H9 (cell line): ENCODE data around the gene SORCS2. TPM values are rescaled to one million over a fixed set of nuclear protein-coding genes. Genes with fewer than 3 reads are reported as not detected.

ENCODE experiments used
- DNase-seq: peaks from one replicate; pipeline ENCODE4 v3.0.0-alpha.2; 2017
- H2AFZ ChIP-seq: one replicate; pipeline ENCODE4 v1.6.1; 2013; ENCODE audit warnings: mild to moderate bottlenecking, low read length, control low read depth, moderate library complexity
- H2AK5ac ChIP-seq: 2 replicates; pipeline ENCODE4 v1.6.1; 2013; ENCODE audit warnings: low read length, control low read depth, mixed read lengths; ENCODE audit not compliant: insufficient read length
- H2BK120ac ChIP-seq: one replicate; pipeline ENCODE4 v1.6.1; 2013; ENCODE audit warnings: low read depth, mild to moderate bottlenecking, low read length, control low read depth, inconsistent platforms; ENCODE audit not compliant: poor library complexity, severe bottlenecking
- H2BK12ac ChIP-seq: 2 replicates; pipeline ENCODE4 v1.6.1; 2013; ENCODE audit warnings: low read length, control low read depth, mixed read lengths, low read depth; ENCODE audit not compliant: insufficient read length
- H2BK15ac ChIP-seq: 2 replicates; pipeline ENCODE4 v1.6.1; 2013; ENCODE audit warnings: low read depth, low read length, control low read depth
- H2BK20ac ChIP-seq: one replicate; pipeline ENCODE4 v1.6.1; 2013; ENCODE audit warnings: low read depth, mild to moderate bottlenecking, low read length, control low read depth, inconsistent platforms; ENCODE audit not compliant: poor library complexity, severe bottlenecking
- H2BK5ac ChIP-seq: 2 replicates; pipeline ENCODE4 v1.6.1; 2013; ENCODE audit warnings: low read length, control low read depth, mixed read lengths; ENCODE audit not compliant: insufficient read length
- H3K14ac ChIP-seq: 2 replicates; pipeline ENCODE4 v1.6.1; 2013; ENCODE audit warnings: low read length, control low read depth; ENCODE audit not compliant: insufficient read depth
- H3K18ac ChIP-seq: 2 replicates; pipeline ENCODE4 v1.6.1; 2013; ENCODE audit warnings: low read depth, mild to moderate bottlenecking, mixed read lengths, low read length, control low read depth; ENCODE audit not compliant: insufficient read length
- H3K23ac ChIP-seq: 2 replicates; pipeline ENCODE4 v1.6.1; 2013; ENCODE audit warnings: low read length, control low read depth, mixed read lengths, low read depth; ENCODE audit not compliant: insufficient read length
- H3K23me2 ChIP-seq: 2 replicates; pipeline ENCODE4 v1.6.1; 2013; ENCODE audit warnings: low read depth, mild to moderate bottlenecking, mixed read lengths, low read length, control low read depth; ENCODE audit not compliant: insufficient read length, poor library complexity, severe bottlenecking
- H3K27ac ChIP-seq: 2 replicates; pipeline ENCODE4 v1.5.1; 2013; ENCODE audit warnings: low read length, control low read depth, mixed read lengths, low read depth; ENCODE audit not compliant: insufficient read length
- H3K27me3 ChIP-seq: 2 replicates; pipeline ENCODE4 v1.6.1; 2013; ENCODE audit warnings: low read length, control low read depth, inconsistent platforms; ENCODE audit not compliant: insufficient read depth
- H3K4ac ChIP-seq: 2 replicates; pipeline ENCODE4 v1.6.1; 2013; ENCODE audit warnings: low read depth, mild to moderate bottlenecking, control low read depth, inconsistent platforms, low read length, moderate library complexity
- H3K4me1 ChIP-seq: 2 replicates; pipeline ENCODE4 v1.6.1; 2013; ENCODE audit warnings: low read length, control low read depth, inconsistent platforms; ENCODE audit not compliant: insufficient read depth
- H3K4me2 ChIP-seq: 2 replicates; pipeline ENCODE4 v1.6.1; 2013; ENCODE audit warnings: low read length, control low read depth, mixed read lengths; ENCODE audit not compliant: insufficient read length, insufficient read depth
- H3K56ac ChIP-seq: 2 replicates; pipeline ENCODE4 v1.6.1; 2013; ENCODE audit warnings: low read depth, mild to moderate bottlenecking, mixed read lengths, low read length, control low read depth; ENCODE audit not compliant: insufficient read length
- H3K79me1 ChIP-seq: 2 replicates; pipeline ENCODE4 v1.6.1; 2013; ENCODE audit warnings: low read depth, mild to moderate bottlenecking, moderate library complexity, low read length, control low read depth, inconsistent platforms; ENCODE audit not compliant: insufficient read depth, poor library complexity, severe bottlenecking
- H3K79me2 ChIP-seq: 2 replicates; pipeline ENCODE4 v1.6.1; 2013; ENCODE audit warnings: low read length, control low read depth, inconsistent platforms; ENCODE audit not compliant: insufficient read depth
- H3K9ac ChIP-seq: 2 replicates; pipeline ENCODE4 v1.6.1; 2013; ENCODE audit warnings: low read length, control low read depth, mixed read lengths; ENCODE audit not compliant: insufficient read length; ENCODE audit errors: extremely low read depth
- H3K9me3 ChIP-seq: one replicate; pipeline ENCODE4 v1.6.1; 2013; ENCODE audit warnings: low read depth, low read length, inconsistent platforms; ENCODE audit not compliant: control insufficient read depth
- H3T11ph ChIP-seq: one replicate; pipeline ENCODE4 v1.6.1; 2013; ENCODE audit warnings: mild to moderate bottlenecking, low read length, control low read depth, inconsistent platforms
- H4K20me1 ChIP-seq: one replicate; pipeline ENCODE4 v1.6.1; 2013; ENCODE audit not compliant: control insufficient read depth, insufficient read length, insufficient read depth
- H4K5ac ChIP-seq: 2 replicates; pipeline ENCODE4 v1.6.1; 2013; ENCODE audit warnings: low read depth, mild to moderate bottlenecking, mixed read lengths, low read length, control low read depth; ENCODE audit not compliant: insufficient read length
- H4K8ac ChIP-seq: replicated peaks from 2 replicates; pipeline ENCODE4 v1.6.1; 2013; ENCODE audit warnings: low read length, control low read depth, mixed read lengths, low read depth; ENCODE audit not compliant: insufficient read length
- H4K91ac ChIP-seq: 2 replicates; pipeline ENCODE4 v1.6.1; 2013; ENCODE audit warnings: low read depth, mild to moderate bottlenecking, moderate library complexity, mixed read lengths, low read length, control low read depth; ENCODE audit not compliant: insufficient read length
- H3K27ac Mint-ChIP-seq, 3 experiments: 2 replicates in 2 of 3; 3 replicates in 1 of 3; pipeline ENCODE4 v1.8.0; 2020 to 2021; ENCODE audit warnings: mixed read lengths in 3 of 3, mild to moderate bottlenecking in 1 of 3, moderate library complexity in 1 of 3
- H3K27me3 Mint-ChIP-seq: 2 replicates; pipeline ENCODE4 v1.8.0; 2021; ENCODE audit warnings: low read depth, mild to moderate bottlenecking, moderate library complexity, mixed read lengths
- H3K36me3 Mint-ChIP-seq, 3 experiments: 2 replicates in 2 of 3; 3 replicates in 1 of 3; pipeline ENCODE4 v1.8.0; 2020 to 2021; ENCODE audit warnings: low read depth in 3 of 3, mixed read lengths in 3 of 3; ENCODE audit not compliant: insufficient read depth in 1 of 3
- H3K4me1 Mint-ChIP-seq, 2 experiments: 2 replicates each; pipeline ENCODE4 v1.8.0; 2020; ENCODE audit warnings: mixed read lengths in 2 of 2
- H3K4me3 Mint-ChIP-seq, 2 experiments: 2 replicates in 1 of 2; 3 replicates in 1 of 2; pipeline ENCODE4 v1.8.0; 2020 to 2021; ENCODE audit warnings: mild to moderate bottlenecking in 2 of 2, mixed read lengths in 2 of 2, moderate library complexity in 1 of 2
- H3K9me3 Mint-ChIP-seq, 2 experiments: 2 replicates in 1 of 2; 3 replicates in 1 of 2; pipeline ENCODE4 v1.8.0; 2020; ENCODE audit warnings: mild to moderate bottlenecking in 2 of 2, mixed read lengths in 2 of 2, moderate library complexity in 1 of 2
- CTCF ChIP-seq: fragments of 200-600 bp; sonication (generic); conservative IDR thresholded peaks from 3 replicates; pipeline ENCODE4 v1.8.0; 2021; ENCODE audit warnings: antibody characterized with exemption, mild to moderate bottlenecking
- WGBS: extraction: QIAGEN DNeasy Blood & Tissue Kit; methylation state at CpG from one replicate; pipeline ENCODE4 v1.1.7; 2013; ENCODE audit warnings: missing lambda C conversion rate, low lambda C conversion rate, mixed read lengths; ENCODE audit not compliant: insufficient read length; ENCODE audit errors: extremely low coverage; 5-methylcytosine and 5-hydroxymethylcytosine counted together
- total RNA-seq: library from RNA; stranded (reverse); gene quantifications from 2 replicates; pipeline ENCODE4 v1.2.1, GENCODE V29; 2021

The SORCS2 gene
- total RNA-seq, 1 experiment from 2014 or later, result 0.57 TPM

GRCh38 chr4:7338876-7339623, 146.7 kb downstream of the SORCS2 start:
- Histone ChIP-seq H4K5ac (no peak overlapping the region), H3K4me1 (no peaks in the 10 kb centered on the region), H4K91ac (no peak overlapping the region), H2BK5ac (no peak overlapping the region), H3K9ac (no peak overlapping the region), H3K4ac (no peak overlapping the region), H3K23me2 (peaks cover 2% of the 10 kb centered on the region), H3K14ac (no peak overlapping the region), H3K79me2 (no peaks in the 10 kb centered on the region), H3K4me2 (no peak overlapping the region), H3K27ac (no peak overlapping the region), H2BK15ac (no peak overlapping the region), H2AFZ (no peak overlapping the region), H3K23ac (no peak overlapping the region), H3K27me3 (no peaks in the 10 kb centered on the region), H3K9me3 (no peaks in the 10 kb centered on the region), H2BK120ac (no peak overlapping the region), H2BK20ac (no peak overlapping the region), H3K18ac (no peak overlapping the region), H3K56ac (no peak overlapping the region), H3K79me1 (no peaks in the 10 kb centered on the region), H3T11ph (no peak overlapping the region), H4K20me1 (no peaks in the 10 kb centered on the region), H2AK5ac (no peak overlapping the region), H2BK12ac (no peak overlapping the region), H4K8ac (no peak overlapping the region)
- peaks cover 6 to 17% of the 10 kb centered on the region in 2 experiments for H3K4me1 Mint-ChIP-seq
- H3K36me3 Mint-ChIP-seq, result no peaks in the 10 kb centered on the region; a peak in 1 of 7 replicates
- no peak overlapping the region; a peak in 1 of 7 replicates for H3K27ac Mint-ChIP-seq
- TF ChIP-seq CTCF, result no peak
- WGBS, result no CpG with 5 or more reads among the region's 19 CpGs
- peaks cover 4 to 5% of the 10 kb centered on the region in 2 experiments; a peak in 3 of 5 replicates for H3K9me3 Mint-ChIP-seq
- no peak for DNase-seq
- no peak overlapping the region for H3K4me3 Mint-ChIP-seq
- peaks cover 14% of the 10 kb centered on the region for H3K27me3 Mint-ChIP-seq
